ENCODE results near the gene LTBP1. TPM values are rescaled to one million over a fixed set of nuclear protein-coding genes. Genes with fewer than 3 reads are reported as not detected.

The LTBP1 gene
- total RNA-seq, 1 experiment from 2014 or later = 28.5 TPM

DNA sequence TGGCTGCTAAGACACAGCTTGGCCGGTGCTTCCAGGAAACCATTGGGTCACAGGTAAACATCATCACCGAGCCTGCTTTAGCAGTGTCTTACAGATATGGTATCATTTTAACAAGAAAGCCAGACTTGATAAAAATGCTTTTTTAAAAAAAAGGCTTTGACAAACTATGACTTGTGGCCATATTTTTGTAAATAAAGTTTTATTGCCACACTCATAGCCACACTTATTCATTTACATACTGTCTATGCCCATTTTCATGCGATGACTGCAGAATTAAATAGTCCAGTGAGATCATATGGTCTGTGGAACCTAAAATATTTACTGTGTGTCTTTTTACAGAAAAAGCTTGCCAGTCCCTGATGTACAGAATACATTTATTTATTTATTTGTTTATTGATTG is 242.0 kb downstream of the LTBP1 start:
- Histone ChIP-seq H2BK120ac (ENCODE audit: low read depth, low read length, poor library complexity, severe bottlenecking) (no peak overlapping the region), H3K23ac (ENCODE audit: insufficient read length, low read depth, low read length) (no peak overlapping the region), H3K9ac (ENCODE audit: extremely low read depth, insufficient read length, low read length) (no peak overlapping the region), H2AK5ac (ENCODE audit: insufficient read length, low read length) (no peak overlapping the region), H3T11ph (ENCODE audit: low read length) (no peak overlapping the region), H2BK5ac (ENCODE audit: insufficient read length, low read length) (no peak overlapping the region), H2BK20ac (ENCODE audit: low read depth, low read length, poor library complexity, severe bottlenecking) (no peak overlapping the region), H3K18ac (ENCODE audit: insufficient read length, low read depth, low read length) (no peak overlapping the region), H4K91ac (ENCODE audit: insufficient read length, low read depth, low read length) (no peak overlapping the region), H3K79me1 (ENCODE audit: insufficient read depth, low read depth, low read length, poor library complexity, severe bottlenecking) (no peaks in the 10 kb centered on the region), H4K5ac (ENCODE audit: insufficient read length, low read depth, low read length) (no peak overlapping the region), H3K4me2 (ENCODE audit: insufficient read depth, insufficient read length, low read length) (no peak overlapping the region), H3K23me2 (ENCODE audit: insufficient read length, low read depth, low read length, poor library complexity, severe bottlenecking) (no peaks in the 10 kb centered on the region), H3K14ac (ENCODE audit: insufficient read depth, low read length) (no peak overlapping the region), H3K4me1 (ENCODE audit: insufficient read depth, low read length) (no peaks in the 10 kb centered on the region), H4K8ac (replicated peaks; ENCODE audit: insufficient read length, low read depth, low read length) (no peak overlapping the region), H3K27me3 (ENCODE audit: insufficient read depth, low read length) (no peaks in the 10 kb centered on the region), H3K9me3 (ENCODE audit: control insufficient read depth, low read depth, low read length) (no peaks in the 10 kb centered on the region), H3K27ac (ENCODE audit: insufficient read length, low read depth, low read length) (no peak overlapping the region), H3K79me2 (ENCODE audit: insufficient read depth, low read length) (no peaks in the 10 kb centered on the region), H4K20me1 (ENCODE audit: control insufficient read depth, insufficient read depth, insufficient read length) (no peaks in the 10 kb centered on the region), H2AFZ (ENCODE audit: low read length) (no peak overlapping the region), H2BK15ac (ENCODE audit: low read depth, low read length) (no peak overlapping the region), H3K4ac (ENCODE audit: low read depth, low read length) (no peak overlapping the region), H2BK12ac (ENCODE audit: insufficient read length, low read depth, low read length) (no peak overlapping the region), H3K56ac (ENCODE audit: insufficient read length, low read depth, low read length) (no peak overlapping the region)
- no CpG with 5 or more reads among the region's 3 CpGs for WGBS (ENCODE audit: extremely low coverage, insufficient read length, low lambda C conversion rate)
- H3K27ac Mint-ChIP-seq = peak overlapping the region in 1 of 3 experiments; percentile 8; a peak in 1 of 7 replicates
- H3K4me1 Mint-ChIP-seq = no peaks in the 10 kb centered on the region
- H3K9me3 Mint-ChIP-seq = no peaks in the 10 kb centered on the region
- peaks cover 3 to 5% (median 5%) of the 10 kb centered on the region in 3 experiments; a peak in 5 of 7 replicates for H3K36me3 Mint-ChIP-seq (ENCODE audit: insufficient read depth in 1 of 3, low read depth in 3 of 3)
- no peak for DNase-seq
- no peak for TF ChIP-seq CTCF (conservative IDR thresholded peaks at IDR 0.05)
- H3K27me3 Mint-ChIP-seq (ENCODE audit: low read depth) = no peaks in the 10 kb centered on the region
- H3K4me3 Mint-ChIP-seq = no peak overlapping the region
